RWPE2 (cell line): ENCODE data around the gene HMGN3.

ENCODE experiments used
- ATAC-seq: fragments of 200-7000 bp; cut with Tn5 transposase; 3 replicates; pipeline ENCODE4 v1.9.1; 2021; ENCODE audit warnings: low read depth
- DNase-seq: peaks from one replicate; pipeline ENCODE4 v3.0.0-alpha.2; 2020; ENCODE audit warnings: low spot score
- H3K27ac ChIP-seq: fragments of 450-650 bp; 2 replicates; pipeline ENCODE4 v1.5.1; 2017; ENCODE audit warnings: mild to moderate bottlenecking; ENCODE audit not compliant: poor library complexity, severe bottlenecking
- H3K27me3 ChIP-seq: fragments of 250-450 bp; sonication (Bioruptor Pico); 2 replicates; pipeline ENCODE4 v1.5.1; 2021; ENCODE audit warnings: mild to moderate bottlenecking, moderate library complexity; ENCODE audit not compliant: insufficient read depth, poor library complexity, severe bottlenecking
- H3K36me3 ChIP-seq: fragments of 250-450 bp; sonication (Bioruptor Pico); 2 replicates; pipeline ENCODE4 v1.5.1; 2020; ENCODE audit warnings: low read depth, mild to moderate bottlenecking, moderate library complexity
- H3K4me1 ChIP-seq: fragments of 250-450 bp; sonication (Bioruptor Pico); 2 replicates; pipeline ENCODE4 v1.5.1; 2021; ENCODE audit warnings: mild to moderate bottlenecking, moderate library complexity; ENCODE audit not compliant: insufficient read depth, poor library complexity, severe bottlenecking
- H3K4me3 ChIP-seq: fragments of 250-450 bp; sonication (Bioruptor Pico); 2 replicates; pipeline ENCODE4 v1.5.1; 2021; ENCODE audit warnings: mild to moderate bottlenecking, moderate library complexity; ENCODE audit not compliant: severe bottlenecking
- H3K9me3 ChIP-seq: fragments of 250-450 bp; sonication (Bioruptor Pico); 2 replicates; pipeline ENCODE4 v1.5.1; 2021; ENCODE audit warnings: mild to moderate bottlenecking, moderate library complexity; ENCODE audit not compliant: severe bottlenecking
- TF ChIP-seq, protein P1 (sequence below): fragments of 450-650 bp; IDR thresholded peaks from one replicate; pipeline ENCODE4 v1.5.1; 2017; ENCODE audit warnings: mild to moderate bottlenecking, moderate library complexity; ENCODE audit not compliant: poor library complexity, severe bottlenecking

Gene HMGN3

DNA sequence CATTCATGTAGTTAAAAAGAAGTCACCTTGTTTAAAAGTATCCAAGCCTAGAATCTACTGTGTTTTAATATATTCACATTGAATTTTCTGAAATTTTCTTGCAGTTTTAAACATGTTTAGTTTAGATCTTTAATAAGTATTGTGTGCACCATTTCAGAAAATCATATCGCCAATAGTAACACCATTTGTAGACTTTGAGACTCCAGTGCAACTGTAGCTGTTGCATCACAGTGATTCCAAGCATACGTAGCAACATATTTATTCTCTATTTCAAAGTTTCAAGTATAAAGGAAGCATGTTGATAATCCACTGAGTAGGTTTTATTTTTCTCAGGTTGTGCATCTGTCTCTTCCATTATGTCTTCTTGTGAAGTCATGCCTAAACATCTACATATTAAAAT, 46.4 kb downstream of the HMGN3 start:
- Histone ChIP-seq H3K36me3 (no peaks in the 10 kb centered on the region), H3K27me3 (no peaks in the 10 kb centered on the region), H3K27ac (no peak overlapping the region), H3K4me1 (no peaks in the 10 kb centered on the region), H3K9me3 (no peaks in the 10 kb centered on the region), H3K4me3 (no peak overlapping the region)
- no peak for DNase-seq
- TF ChIP-seq, protein P1, sequence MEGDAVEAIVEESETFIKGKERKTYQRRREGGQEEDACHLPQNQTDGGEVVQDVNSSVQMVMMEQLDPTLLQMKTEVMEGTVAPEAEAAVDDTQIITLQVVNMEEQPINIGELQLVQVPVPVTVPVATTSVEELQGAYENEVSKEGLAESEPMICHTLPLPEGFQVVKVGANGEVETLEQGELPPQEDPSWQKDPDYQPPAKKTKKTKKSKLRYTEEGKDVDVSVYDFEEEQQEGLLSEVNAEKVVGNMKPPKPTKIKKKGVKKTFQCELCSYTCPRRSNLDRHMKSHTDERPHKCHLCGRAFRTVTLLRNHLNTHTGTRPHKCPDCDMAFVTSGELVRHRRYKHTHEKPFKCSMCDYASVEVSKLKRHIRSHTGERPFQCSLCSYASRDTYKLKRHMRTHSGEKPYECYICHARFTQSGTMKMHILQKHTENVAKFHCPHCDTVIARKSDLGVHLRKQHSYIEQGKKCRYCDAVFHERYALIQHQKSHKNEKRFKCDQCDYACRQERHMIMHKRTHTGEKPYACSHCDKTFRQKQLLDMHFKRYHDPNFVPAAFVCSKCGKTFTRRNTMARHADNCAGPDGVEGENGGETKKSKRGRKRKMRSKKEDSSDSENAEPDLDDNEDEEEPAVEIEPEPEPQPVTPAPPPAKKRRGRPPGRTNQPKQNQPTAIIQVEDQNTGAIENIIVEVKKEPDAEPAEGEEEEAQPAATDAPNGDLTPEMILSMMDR = no peak
- ATAC-seq = no peak

DNA sequence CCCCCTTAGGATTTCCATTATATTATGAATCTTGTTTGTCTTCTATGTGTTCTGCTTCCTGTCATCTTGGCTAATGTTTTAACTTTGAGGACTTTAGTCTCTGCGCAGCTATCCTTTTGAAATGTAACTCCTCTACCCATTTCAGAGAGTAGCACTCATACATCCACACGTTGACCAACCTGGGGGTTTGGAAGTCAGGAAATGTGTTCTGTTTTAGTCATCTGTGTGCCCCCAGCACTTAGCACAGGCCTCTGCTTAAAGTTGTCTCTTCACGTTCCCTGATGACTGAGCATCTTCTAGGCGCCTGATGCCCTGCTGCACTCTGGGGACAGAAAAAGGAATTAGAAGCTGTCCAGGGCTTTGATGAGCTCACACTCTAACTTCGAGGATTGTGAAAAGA, 47.9 kb downstream of the HMGN3 start:
- Histone ChIP-seq H3K27ac (no peak overlapping the region), H3K4me1 (no peaks in the 10 kb centered on the region), H3K27me3 (no peaks in the 10 kb centered on the region), H3K4me3 (no peak overlapping the region), H3K36me3 (no peaks in the 10 kb centered on the region), H3K9me3 (no peaks in the 10 kb centered on the region)
- ATAC-seq = no peak
- TF ChIP-seq, protein P1 = no peak
- DNase-seq = no peak

DNA sequence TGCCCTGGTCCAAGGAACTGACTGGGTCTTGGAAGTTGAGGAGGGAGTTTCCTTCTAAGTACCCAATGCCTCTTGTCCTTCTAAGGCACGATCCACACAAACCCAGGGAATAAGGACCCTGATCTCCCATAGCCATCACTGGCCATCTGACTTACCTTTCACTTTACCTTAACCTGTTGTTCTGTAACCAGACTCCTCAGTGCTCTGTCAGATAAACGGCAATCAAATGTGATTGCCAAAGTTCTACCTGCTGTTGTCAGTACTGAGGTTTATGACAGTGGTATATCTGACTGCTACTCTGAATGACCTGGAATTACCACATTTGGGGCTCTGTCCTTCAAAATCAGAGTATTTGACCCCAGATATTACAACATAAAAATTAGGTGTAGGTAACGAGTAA, 49.8 kb downstream of the HMGN3 start:
- Histone ChIP-seq H3K4me3 (no peak overlapping the region), H3K27me3 (no peaks in the 10 kb centered on the region), H3K4me1 (no peaks in the 10 kb centered on the region), H3K36me3 (no peaks in the 10 kb centered on the region), H3K27ac (no peak overlapping the region), H3K9me3 (no peaks in the 10 kb centered on the region)
- TF ChIP-seq, protein P1 = no peak
- ATAC-seq (no peak), DNase-seq (no peak)

DNA sequence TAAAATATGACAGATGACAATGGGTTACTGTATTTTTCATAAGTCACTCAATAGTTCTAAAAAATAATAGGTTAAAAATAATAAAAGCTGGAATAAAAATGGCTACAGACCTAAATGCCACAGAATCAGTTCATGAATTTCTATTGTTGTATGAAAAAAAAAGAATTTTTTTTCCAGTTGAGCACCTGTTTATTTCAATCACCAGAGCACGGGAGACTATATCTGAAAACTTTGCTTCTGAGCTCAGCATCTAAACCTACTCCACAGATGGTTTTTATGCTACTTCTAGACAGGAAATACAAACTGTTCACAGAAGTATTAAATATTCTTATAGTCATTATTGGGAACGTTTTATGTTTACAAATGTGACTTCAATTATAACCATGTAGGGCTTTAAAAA, 50.4 kb downstream of the HMGN3 start:
- Histone ChIP-seq H3K27me3 (no peaks in the 10 kb centered on the region), H3K27ac (no peak overlapping the region), H3K4me1 (no peaks in the 10 kb centered on the region), H3K9me3 (no peaks in the 10 kb centered on the region), H3K4me3 (no peak overlapping the region), H3K36me3 (no peaks in the 10 kb centered on the region)
- TF ChIP-seq, protein P1 = no peak
- no peak for DNase-seq
- no peak for ATAC-seq

DNA sequence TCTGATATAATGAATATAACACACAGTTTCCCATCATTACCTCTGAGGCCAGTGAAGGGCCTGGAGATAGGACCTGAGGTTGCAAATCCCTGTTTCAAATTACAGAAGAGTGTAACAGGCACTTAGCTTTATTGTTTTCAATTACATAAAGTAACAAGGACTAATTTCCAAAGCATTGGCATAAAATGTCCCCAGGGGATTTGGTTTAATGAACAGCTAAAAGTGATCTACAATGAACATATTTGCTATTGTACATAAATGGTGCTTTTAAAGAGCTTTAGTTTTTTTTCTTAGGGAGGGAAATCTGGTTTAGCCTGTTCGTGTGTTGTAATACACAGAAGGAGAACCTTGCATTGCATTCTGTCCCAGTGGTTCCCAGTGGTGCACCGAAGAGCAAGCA, 54.4 kb downstream of the HMGN3 start:
- H3K4me1 ChIP-seq = no peaks in the 10 kb centered on the region
- no peaks in the 10 kb centered on the region for H3K36me3 ChIP-seq
- H3K4me3 ChIP-seq = no peak overlapping the region
- TF ChIP-seq, protein P1 = no peak
- no peak for DNase-seq
- no peaks in the 10 kb centered on the region for H3K9me3 ChIP-seq
- no peak overlapping the region for H3K27ac ChIP-seq
- no peak for ATAC-seq
- H3K27me3 ChIP-seq = no peaks in the 10 kb centered on the region
